MM.1S (cell line): ENCODE data around the gene CRIP3.

Source experiments
- DNase-seq: peaks from one replicate; pipeline ENCODE4 v3.0.0-alpha.2; 2015
- H2AFZ ChIP-seq: fragments of 300-600 bp; sonication (generic); 2 replicates; pipeline ENCODE4 v1.6.0; 2016; ENCODE audit warnings: antibody characterized with exemption, low read length
- H3F3A ChIP-seq: fragments of 300-600 bp; sonication (generic); 2 replicates; pipeline ENCODE4 v1.6.1; 2016; ENCODE audit warnings: mild to moderate bottlenecking, antibody characterized with exemption, low read length, moderate library complexity, mixed read lengths; ENCODE audit not compliant: insufficient read depth
- H3K27ac ChIP-seq: fragments of 300-600 bp; sonication (generic); 2 replicates; pipeline ENCODE4 v1.5.1; 2016; ENCODE audit warnings: mild to moderate bottlenecking, low read length
- H3K27me3 ChIP-seq: fragments of 300-600 bp; sonication (generic); replicated peaks from 2 replicates; pipeline ENCODE4 v1.6.0; 2016; ENCODE audit warnings: low read length; ENCODE audit not compliant: insufficient read depth
- H3K36me3 ChIP-seq: fragments of 300-600 bp; sonication (generic); replicated peaks from 2 replicates; pipeline ENCODE4 v1.6.1; 2016; ENCODE audit warnings: mild to moderate bottlenecking, low read length, mixed read lengths; ENCODE audit not compliant: insufficient read depth
- H3K4me1 ChIP-seq: fragments of 300-600 bp; sonication (generic); 2 replicates; pipeline ENCODE4 v1.6.1; 2016; ENCODE audit warnings: low read length, mixed read lengths
- H3K4me2 ChIP-seq: fragments of 300-600 bp; sonication (generic); 2 replicates; pipeline ENCODE4 v1.6.0; 2016; ENCODE audit warnings: low read depth, low read length
- H3K4me3 ChIP-seq: fragments of 300-600 bp; sonication (generic); 2 replicates; pipeline ENCODE4 v1.5.1; 2016; ENCODE audit warnings: low read length, mixed read lengths
- H3K79me2 ChIP-seq: fragments of 300-600 bp; sonication (generic); 2 replicates; pipeline ENCODE4 v1.6.1; 2016; ENCODE audit warnings: mixed run types, low read length, mixed read lengths
- H3K9ac ChIP-seq: fragments of 300-600 bp; sonication (generic); 2 replicates; pipeline ENCODE4 v1.6.1; 2016; ENCODE audit warnings: low read length, mixed read lengths
- H3K9me2 ChIP-seq: fragments of 300-600 bp; sonication (generic); replicated peaks from 2 replicates; pipeline ENCODE4 v1.6.1; 2016; ENCODE audit warnings: mild to moderate bottlenecking, low read length, mixed read lengths; ENCODE audit not compliant: insufficient read depth
- H3K9me3 ChIP-seq: fragments of 300-600 bp; sonication (generic); replicated peaks from 2 replicates; pipeline ENCODE4 v1.6.1; 2016; ENCODE audit warnings: mild to moderate bottlenecking, low read length, mixed read lengths; ENCODE audit not compliant: insufficient read depth
- H4K20me1 ChIP-seq: fragments of 300-600 bp; sonication (generic); 2 replicates; pipeline ENCODE4 v1.6.1; 2016; ENCODE audit warnings: mild to moderate bottlenecking, low read length, moderate library complexity, mixed read lengths; ENCODE audit not compliant: insufficient read depth
- EZH2 ChIP-seq: fragments of 300-600 bp; sonication (generic); optimal IDR thresholded peaks from 2 replicates; pipeline ENCODE3; 2017; ENCODE audit warnings: low read depth, mild to moderate bottlenecking, antibody characterized with exemption, low read length, mixed read lengths
- EZH2phosphoT487 ChIP-seq: fragments of 300-600 bp; sonication (generic); IDR thresholded peaks from 2 replicates; pipeline ENCODE4 v1.6.1; 2018; ENCODE audit warnings: antibody characterized with exemption, low read length
- TF ChIP-seq, protein P1 (sequence below): fragments of 300-600 bp; sonication (generic); IDR thresholded peaks from 2 replicates; pipeline ENCODE4 v1.5.1; 2016; ENCODE audit warnings: antibody characterized with exemption, low read length, mixed read lengths

CRIP3 gene

DNA sequence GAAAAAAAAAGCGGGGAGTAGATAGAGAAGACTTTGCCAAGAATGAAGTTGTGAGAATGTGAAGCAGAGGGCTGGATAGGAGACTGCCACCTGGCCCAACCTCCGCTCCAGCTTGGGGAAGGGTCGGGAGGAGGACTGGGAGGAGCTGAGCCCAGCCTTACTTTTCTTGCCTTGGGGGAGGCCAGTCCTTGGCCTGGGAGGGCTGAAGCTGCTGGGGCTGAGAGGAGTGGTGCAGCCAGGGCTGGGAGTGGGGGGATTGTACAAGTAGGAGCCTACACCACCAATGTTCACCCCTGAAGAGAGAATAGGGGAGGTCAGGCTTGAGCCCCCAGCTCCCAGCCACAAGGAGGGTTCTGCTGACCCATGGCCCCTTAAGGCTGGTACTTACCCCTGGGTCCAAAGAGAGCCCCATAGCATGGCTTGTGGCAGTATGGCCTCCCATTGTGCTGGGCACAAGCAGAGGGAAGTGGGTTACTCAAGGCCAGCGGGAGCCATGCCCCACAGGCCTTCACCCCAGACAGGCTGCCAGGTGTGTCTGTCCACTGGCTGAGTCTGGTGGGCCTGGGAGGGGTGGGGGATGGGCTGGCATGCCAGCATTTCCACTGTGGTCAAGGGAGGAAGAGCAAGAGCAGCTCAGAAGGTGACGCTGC, 1.1 kb downstream of the CRIP3 start:
- H3K4me3 ChIP-seq, result no peak overlapping the region
- H3K9me3 ChIP-seq, result no peaks in the 10 kb centered on the region
- H3K4me2 ChIP-seq, result no peak overlapping the region
- no peaks in the 10 kb centered on the region for H3K27me3 ChIP-seq
- H2AFZ ChIP-seq, result no peak overlapping the region
- no peaks in the 10 kb centered on the region for H3K4me1 ChIP-seq
- no peak for DNase-seq
- no peak overlapping the region for H3K27ac ChIP-seq
- no peaks in the 10 kb centered on the region for H3F3A ChIP-seq
- no peaks in the 10 kb centered on the region for H4K20me1 ChIP-seq
- H3K9ac ChIP-seq, result no peak overlapping the region
- no peaks in the 10 kb centered on the region for H3K36me3 ChIP-seq
- TF ChIP-seq EZH2phosphoT487, result no peak
- TF ChIP-seq EZH2, result no peak
- TF ChIP-seq, protein P1, sequence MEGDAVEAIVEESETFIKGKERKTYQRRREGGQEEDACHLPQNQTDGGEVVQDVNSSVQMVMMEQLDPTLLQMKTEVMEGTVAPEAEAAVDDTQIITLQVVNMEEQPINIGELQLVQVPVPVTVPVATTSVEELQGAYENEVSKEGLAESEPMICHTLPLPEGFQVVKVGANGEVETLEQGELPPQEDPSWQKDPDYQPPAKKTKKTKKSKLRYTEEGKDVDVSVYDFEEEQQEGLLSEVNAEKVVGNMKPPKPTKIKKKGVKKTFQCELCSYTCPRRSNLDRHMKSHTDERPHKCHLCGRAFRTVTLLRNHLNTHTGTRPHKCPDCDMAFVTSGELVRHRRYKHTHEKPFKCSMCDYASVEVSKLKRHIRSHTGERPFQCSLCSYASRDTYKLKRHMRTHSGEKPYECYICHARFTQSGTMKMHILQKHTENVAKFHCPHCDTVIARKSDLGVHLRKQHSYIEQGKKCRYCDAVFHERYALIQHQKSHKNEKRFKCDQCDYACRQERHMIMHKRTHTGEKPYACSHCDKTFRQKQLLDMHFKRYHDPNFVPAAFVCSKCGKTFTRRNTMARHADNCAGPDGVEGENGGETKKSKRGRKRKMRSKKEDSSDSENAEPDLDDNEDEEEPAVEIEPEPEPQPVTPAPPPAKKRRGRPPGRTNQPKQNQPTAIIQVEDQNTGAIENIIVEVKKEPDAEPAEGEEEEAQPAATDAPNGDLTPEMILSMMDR, result no peak
- no peaks in the 10 kb centered on the region for H3K9me2 ChIP-seq
- H3K79me2 ChIP-seq, result no peaks in the 10 kb centered on the region

GRCh38 chr6:43306086-43306485, 2.5 kb downstream of the CRIP3 start:
- no peak overlapping the region for H3K4me2 ChIP-seq
- TF ChIP-seq EZH2phosphoT487, result no peak
- TF ChIP-seq, protein P1, result no peak
- TF ChIP-seq EZH2, result no peak
- no peak for DNase-seq
- H3K9me3 ChIP-seq, result no peaks in the 10 kb centered on the region
- no peak overlapping the region for H3K4me3 ChIP-seq
- no peaks in the 10 kb centered on the region for H3F3A ChIP-seq
- no peak overlapping the region for H2AFZ ChIP-seq
- H4K20me1 ChIP-seq, result no peaks in the 10 kb centered on the region
- H3K36me3 ChIP-seq, result no peaks in the 10 kb centered on the region
- no peaks in the 10 kb centered on the region for H3K4me1 ChIP-seq
- H3K27me3 ChIP-seq, result no peaks in the 10 kb centered on the region
- no peak overlapping the region for H3K27ac ChIP-seq
- no peaks in the 10 kb centered on the region for H3K9me2 ChIP-seq
- H3K79me2 ChIP-seq, result no peaks in the 10 kb centered on the region
- no peak overlapping the region for H3K9ac ChIP-seq

- Histone ChIP-seq H3K27me3 (no peaks in the 10 kb centered on the region), H3F3A (no peaks in the 10 kb centered on the region), H3K79me2 (no peaks in the 10 kb centered on the region), H3K4me3 (no peak overlapping the region), H3K9me3 (no peaks in the 10 kb centered on the region), H3K9ac (no peak overlapping the region), H3K36me3 (no peaks in the 10 kb centered on the region), H3K9me2 (no peaks in the 10 kb centered on the region), H3K4me1 (no peaks in the 10 kb centered on the region), H3K27ac (no peak overlapping the region), H2AFZ (no peak overlapping the region), H4K20me1 (no peaks in the 10 kb centered on the region), H3K4me2 (no peak overlapping the region)
- TF ChIP-seq, protein P1, result no peak
- TF ChIP-seq EZH2phosphoT487, result no peak
- no peak for TF ChIP-seq EZH2
- no peak for DNase-seq
Measured at GRCh38 chr6:43304882-43305281, 3.7 kb downstream of the CRIP3 start.
